Omental fat pad (tissue), 4 donors: ENCODE measurements around the gene ISLR. TPM values are rescaled to one million over a fixed set of nuclear protein-coding genes. Genes with fewer than 3 reads are reported as not detected.

Experiments used
- ATAC-seq: fragments of 150-250 bp; one replicate; pipeline ENCODE4 v1.9.1; 2016; ENCODE audit warnings: mild to moderate bottlenecking, moderate library complexity; ENCODE audit not compliant: low FRiP score
- DNase-seq: peaks from one replicate; pipeline ENCODE4 v3.0.0-alpha.2; 2019; ENCODE audit warnings: low spot score
- small RNA-seq: library from RNA; depleted of rRNA; stranded (forward); fragments of <200 nt; gene quantifications from one replicate; pipeline ENCODE3, GENCODE V24; 2016
- total RNA-seq, 4 donors: library from RNA; depleted of rRNA; stranded (reverse); fragments of >200 nt; gene quantifications; one replicate each; pipeline ENCODE4 v1.1.0, GENCODE V29; 2016
- TF ChIP-seq, protein P1 (sequence below), 3 donors: fragments of 450-650 bp; IDR thresholded peaks; one replicate each; pipeline ENCODE4 v1.5.1; 2016 to 2017; ENCODE audit warnings: antibody characterized with exemption in 3 of 3, mild to moderate bottlenecking in 3 of 3, moderate library complexity in 2 of 3

The ISLR gene
- total RNA-seq, 4 donors from 2014 or later, result 30.6 to 110 (median 65.5) TPM

DNA sequence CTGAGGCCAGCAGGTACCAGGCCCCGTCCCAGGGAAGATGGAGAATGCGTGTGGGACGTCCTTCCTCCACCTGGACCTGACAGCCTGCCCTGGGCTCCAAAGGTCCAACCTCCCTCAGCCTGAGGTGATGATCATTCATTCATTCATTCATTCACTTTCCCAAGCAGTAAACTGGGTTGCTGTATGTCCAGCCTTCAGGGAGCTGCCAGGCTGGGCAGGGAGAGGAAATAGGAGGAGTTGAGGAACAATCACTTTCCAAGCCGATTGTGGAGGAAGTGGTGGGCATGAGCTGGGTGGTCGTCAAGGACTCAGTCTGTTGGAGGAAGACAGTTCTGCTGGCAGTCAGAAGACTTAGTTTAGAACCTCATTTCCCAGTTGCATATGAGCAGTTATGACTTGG is 52.4 kb downstream of the ISLR start:
- no peak for ATAC-seq

More for the DNA sequence above, 52.4 kb downstream of the ISLR start:
- TF ChIP-seq, protein P1, sequence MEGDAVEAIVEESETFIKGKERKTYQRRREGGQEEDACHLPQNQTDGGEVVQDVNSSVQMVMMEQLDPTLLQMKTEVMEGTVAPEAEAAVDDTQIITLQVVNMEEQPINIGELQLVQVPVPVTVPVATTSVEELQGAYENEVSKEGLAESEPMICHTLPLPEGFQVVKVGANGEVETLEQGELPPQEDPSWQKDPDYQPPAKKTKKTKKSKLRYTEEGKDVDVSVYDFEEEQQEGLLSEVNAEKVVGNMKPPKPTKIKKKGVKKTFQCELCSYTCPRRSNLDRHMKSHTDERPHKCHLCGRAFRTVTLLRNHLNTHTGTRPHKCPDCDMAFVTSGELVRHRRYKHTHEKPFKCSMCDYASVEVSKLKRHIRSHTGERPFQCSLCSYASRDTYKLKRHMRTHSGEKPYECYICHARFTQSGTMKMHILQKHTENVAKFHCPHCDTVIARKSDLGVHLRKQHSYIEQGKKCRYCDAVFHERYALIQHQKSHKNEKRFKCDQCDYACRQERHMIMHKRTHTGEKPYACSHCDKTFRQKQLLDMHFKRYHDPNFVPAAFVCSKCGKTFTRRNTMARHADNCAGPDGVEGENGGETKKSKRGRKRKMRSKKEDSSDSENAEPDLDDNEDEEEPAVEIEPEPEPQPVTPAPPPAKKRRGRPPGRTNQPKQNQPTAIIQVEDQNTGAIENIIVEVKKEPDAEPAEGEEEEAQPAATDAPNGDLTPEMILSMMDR (IDR thresholded peaks at IDR 0.05), result no peak
- no peak for DNase-seq

Small RNA genes lying within 50 kb of the gene (small RNA-seq; reads per million reads assigned to genes)
- gene RF00017, result not detected

Other genes starting within 250 kb of the ISLR start
- 10 to 100 TPM in 1 of 4 donors, 1 to 10 TPM in 3; 6.2 to 12.9 (median 8.6) TPM for gene LOXL1, start 247.2 kb upstream of the ISLR start, total RNA-seq
- 10 to 100 TPM in 3 of 4 donors, 1 to 10 TPM in 1; 9.8 to 24.0 (median 15.9) TPM for gene STOML1, start 181.4 kb upstream of the ISLR start, total RNA-seq
- 100 to 1,000 TPM in 2 of 4 donors, 10 to 100 TPM in 2; 39.3 to 172 (median 86.5) TPM for gene PML, start 179.0 kb upstream of the ISLR start, total RNA-seq
- not detected for gene GOLGA6A, start 91.2 kb upstream of the ISLR start, total RNA-seq
- 1 to 10 TPM in 2 of 4 donors, under 1 TPM in 1, not detected in 1; 0.69 to 4.7 (median 1.1) TPM for gene ISLR2, start 43.1 kb upstream of the ISLR start, total RNA-seq
- gene STRA6, start 29.1 kb downstream of the ISLR start, total RNA-seq, result under 1 TPM in 1 of 4 donors, not detected in 3; 0.19 TPM
- not detected for gene CCDC33, start 62.6 kb downstream of the ISLR start, total RNA-seq
- gene CYP11A1, start 193.9 kb downstream of the ISLR start, total RNA-seq, result 1 to 10 TPM; 1.3 to 4.8 (median 1.4) TPM